Measurements from ENCODE around the gene LMF1.

The LMF1 gene

DNA sequence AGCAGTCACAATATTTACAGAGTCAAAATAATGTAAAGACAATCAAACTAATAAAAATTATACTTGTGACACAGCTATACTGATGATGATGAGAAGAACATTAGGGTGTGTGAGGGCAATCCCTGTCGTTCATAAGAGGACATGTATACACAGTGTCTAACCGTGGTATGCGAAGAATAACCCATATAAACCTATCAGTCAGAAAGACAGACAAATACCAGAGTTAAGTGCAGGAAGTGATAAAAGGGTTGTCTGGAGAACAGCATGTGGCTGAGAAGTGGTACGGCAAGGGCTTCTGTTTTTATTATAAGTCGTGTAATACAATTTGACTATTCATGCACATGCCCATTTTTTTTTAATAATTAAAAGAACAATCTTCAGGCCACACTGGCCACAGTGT, 46.7 kb downstream of the LMF1 start:
- no peak for DNase-seq

GRCh38 chr16:923184-923583, 47.6 kb downstream of the LMF1 start:
- no peak for DNase-seq

- DNase-seq, result no peak
These were observed 48.7 kb downstream of the LMF1 start for GRCh38 chr16:922051-922450.

- no peak for DNase-seq
These were observed 49.4 kb downstream of the LMF1 start for GRCh38 chr16:921321-921905.

DNA sequence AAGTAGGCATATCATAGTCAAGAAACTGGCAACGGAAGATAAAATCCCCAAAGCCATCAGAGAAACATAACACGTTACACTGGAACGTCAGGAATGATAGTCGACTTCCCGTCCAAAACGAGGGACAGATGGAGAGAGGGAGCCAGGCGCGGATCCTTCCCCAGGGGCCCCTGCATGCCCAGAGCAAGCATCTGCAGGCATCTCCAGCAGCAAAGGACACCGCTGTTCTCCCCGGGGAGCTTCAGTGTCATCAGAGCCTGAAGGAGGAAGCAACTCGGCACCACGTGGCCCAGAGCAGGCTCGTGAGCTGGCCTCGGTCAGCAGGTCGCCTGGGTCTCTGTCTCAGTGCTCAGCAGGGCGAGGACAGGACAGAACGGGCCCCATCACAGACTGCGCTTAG, 50.1 kb downstream of the LMF1 start:
- no peak for DNase-seq

DNA sequence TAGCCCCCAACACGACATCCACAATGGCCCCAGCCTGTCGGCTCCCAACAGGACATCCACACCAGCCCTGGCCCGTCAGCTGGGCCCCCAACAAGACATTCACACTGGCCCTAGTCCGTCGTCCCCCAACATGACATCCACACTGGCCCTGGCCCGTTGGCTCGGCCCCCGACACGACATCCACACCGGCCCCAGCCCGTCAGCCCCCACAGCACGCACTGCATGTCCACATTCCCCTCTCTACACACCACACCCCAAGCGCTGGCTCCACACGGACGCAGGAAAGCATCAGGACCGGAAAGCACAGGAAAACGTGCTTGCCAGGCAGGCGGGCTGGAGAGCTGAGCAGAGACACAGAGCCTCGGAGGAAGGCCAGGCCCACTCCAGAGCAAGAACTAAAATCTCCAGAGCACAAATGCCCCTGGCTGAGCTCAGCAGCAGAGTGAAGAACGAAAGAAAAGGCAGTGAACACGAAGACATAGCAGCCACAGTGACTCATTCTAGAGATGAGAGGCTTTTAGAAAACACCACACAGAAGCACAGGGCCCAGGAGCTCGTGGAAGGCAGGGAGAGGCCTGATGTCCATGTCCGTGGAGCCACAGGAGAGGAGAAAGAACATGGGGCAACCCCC, 50.6 kb downstream of the LMF1 start:
- DNase-seq, result no peak

- DNase-seq, result no peak
These were observed 51.1 kb downstream of the LMF1 start for GRCh38 chr16:919658-920050.

DNA sequence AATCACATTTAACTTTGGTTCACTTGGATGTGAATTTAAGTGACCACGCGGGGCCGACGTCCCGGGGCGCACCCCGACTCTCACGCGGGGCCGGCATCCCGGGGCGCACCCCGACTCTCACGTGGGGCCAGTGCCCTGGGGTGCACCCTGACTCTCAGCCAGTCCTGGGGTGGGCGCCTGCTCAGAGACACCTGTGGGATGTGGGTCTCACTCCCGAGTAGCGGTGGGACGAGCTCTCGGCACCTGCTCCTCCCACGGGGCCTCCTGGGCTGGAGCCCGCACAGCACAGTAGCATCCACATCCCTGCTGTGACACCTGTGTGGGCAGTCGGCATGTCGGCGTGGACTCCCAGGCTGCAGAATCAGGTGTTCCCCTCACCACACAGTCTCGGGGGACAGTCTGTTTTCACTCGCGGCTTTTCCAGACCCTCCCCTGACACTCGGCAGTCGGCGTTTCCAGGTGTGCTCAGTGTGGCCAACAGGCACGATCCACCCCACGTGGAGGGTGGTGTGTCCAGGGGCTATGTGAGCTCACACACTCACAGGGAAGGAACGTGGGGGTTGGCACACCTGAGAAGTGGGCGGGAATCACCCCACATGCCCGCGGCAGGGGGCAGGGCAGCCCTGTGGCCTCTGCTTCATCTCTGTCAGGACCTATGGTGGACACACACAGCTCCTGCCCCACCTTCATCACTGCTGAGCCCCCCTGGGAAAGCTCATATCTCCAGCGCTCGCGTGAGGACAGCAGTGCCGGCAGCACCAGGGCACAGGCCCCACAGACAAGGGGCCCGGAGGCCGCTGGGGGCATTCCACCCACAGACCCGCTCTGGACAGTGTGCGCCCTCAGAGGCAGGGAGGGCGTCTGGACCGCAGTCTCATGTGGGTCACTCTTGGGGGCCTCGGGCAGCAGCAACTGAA, 51.8 kb downstream of the LMF1 start:
- no peak for DNase-seq

- no peak for DNase-seq
These were observed 52.7 kb downstream of the LMF1 start for GRCh38 chr16:918068-918467.

GRCh38 chr16:917591-918061, 53.2 kb downstream of the LMF1 start:
- no peak for DNase-seq

DNA sequence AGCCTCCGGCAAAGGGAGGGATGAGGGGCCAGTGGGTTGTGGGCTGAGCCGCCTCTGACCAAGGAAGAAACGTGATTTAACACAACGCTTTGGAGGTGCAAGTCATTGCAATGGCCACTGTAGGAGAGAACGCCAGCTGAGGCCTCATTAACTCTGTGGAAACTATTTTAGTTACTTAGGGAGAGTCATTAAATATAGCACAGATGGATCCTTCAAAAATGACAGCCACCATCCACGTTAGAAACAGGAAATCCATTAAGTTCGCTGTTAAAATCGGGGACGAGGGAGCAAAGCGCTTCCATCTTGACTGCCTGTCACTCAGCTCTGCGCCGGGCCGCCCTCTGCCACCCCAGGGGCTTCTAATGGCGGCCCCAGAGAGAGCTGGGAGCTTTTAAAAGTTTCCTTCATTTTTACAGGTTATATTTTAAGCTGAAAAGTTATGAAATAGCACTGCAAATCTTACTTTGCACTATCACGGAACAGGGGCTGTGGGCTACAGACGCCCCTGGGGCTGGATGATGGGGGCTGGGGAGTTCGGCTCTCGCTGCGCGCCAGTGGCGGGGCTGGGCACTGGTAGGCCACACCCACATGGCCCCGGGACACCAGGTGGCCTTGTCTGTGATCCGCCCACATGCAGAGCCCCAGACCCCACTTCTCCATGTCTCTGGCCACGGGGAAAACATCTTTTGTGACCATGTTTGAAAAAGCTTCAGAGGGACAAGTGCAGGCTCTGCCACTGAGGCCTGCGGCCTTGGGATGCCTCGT, 54.6 kb downstream of the LMF1 start:
- DNase-seq, result no peak

DNA sequence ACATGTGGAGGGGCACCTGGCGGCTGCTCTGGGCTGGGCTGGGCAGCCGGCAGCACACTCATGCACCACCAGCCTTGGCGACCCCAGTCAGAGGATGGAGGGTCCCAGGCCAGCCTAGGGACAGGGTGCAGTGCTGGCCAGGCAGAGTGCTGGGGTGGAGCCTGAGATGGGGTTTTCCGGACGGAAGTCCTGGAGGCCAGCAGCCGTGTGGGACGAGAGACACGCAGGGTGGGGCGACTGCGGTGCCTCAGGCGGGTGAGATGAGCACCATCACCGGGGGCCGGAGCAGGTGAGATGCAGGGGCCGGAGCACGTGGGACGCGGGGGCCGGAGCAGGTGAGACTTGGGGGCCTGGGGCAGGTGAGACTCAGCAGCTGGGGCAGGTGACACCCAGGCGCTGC, 55.2 kb downstream of the LMF1 start:
- no peak for DNase-seq

DNA sequence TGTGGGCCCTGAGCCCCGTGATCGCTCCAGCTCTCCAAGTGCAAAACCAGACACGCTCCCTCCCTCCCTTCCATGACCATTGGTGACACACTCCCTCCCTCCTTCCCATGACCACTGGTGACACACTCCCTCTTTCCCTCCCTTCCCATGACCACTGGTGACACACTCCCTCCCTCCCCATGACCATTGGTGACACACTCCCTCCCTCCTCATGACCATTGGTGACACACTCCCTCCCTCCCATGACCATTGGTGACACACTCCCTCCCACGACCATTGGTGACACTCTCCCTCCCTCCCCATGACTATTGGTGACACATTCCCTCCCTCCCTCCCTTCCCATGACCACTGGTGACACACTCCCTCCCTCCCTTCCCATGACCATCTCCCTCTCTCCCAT, 56.3 kb downstream of the LMF1 start:
- no peak for DNase-seq

GRCh38 chr16:913817-914439, 56.9 kb downstream of the LMF1 start:
- no peak for DNase-seq

DNA sequence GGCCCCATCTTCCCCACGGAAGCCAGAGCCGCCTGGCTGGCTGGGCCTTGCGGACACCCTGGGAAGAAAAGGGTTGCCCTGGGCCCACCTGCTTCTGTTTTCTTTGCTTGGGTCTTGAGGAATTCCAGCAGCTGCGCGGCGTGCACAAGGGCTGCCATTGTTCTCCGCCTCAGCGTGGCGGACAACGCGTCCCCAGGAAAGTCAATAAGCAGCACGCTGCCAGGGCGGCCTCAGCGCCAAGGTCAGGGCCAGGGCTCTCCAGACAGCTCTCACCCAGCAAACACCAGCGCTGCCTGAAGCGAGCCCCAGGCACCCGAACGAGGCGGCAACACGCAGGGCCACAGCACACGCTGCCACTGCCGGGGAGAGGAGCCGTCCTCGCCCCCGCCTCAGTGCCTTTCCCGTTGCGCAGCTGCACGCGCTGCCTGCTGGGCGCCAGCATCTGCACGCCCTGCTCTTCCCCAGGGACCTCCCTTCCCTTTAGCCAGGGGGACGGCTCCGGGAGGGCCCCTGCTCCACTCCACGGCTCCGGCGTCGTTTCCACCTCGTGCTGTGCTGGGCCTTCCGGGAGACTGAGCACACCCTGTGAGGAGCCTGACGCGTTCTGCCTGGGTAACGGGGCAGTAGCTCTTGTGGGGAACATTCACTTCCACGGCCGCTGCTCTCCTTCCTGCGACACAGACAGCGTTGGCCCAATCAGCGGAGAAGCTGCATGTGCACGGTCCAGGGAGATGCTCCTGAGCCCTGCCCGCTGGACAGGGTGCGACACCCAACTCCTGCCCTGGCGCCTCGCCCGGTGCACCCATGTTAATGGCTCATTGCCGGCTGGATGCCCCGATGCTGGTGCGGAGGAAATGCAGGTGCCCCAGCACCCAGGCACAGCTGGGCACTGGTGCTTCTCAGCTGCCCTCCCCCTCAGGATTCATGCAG, 57.8 kb downstream of the LMF1 start:
- no peak for DNase-seq

DNA sequence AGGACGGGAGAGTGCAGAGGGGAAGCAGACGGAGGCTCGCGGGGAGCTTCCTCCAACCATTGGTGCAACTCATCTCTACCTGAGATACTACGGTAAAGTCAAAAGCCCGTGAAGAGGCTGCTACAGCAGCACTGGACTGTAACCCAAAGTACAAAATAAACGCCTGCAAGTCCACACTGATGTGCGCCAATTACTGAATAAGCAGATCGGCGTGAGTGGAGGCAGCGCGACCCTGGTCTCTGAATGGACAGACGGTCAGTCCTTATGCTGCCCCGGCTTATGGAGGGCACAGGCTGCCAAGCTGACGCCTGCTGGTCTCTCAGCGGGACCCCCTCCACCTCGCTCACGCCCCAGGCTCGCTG, 58.5 kb downstream of the LMF1 start:
- no peak for DNase-seq

DNA sequence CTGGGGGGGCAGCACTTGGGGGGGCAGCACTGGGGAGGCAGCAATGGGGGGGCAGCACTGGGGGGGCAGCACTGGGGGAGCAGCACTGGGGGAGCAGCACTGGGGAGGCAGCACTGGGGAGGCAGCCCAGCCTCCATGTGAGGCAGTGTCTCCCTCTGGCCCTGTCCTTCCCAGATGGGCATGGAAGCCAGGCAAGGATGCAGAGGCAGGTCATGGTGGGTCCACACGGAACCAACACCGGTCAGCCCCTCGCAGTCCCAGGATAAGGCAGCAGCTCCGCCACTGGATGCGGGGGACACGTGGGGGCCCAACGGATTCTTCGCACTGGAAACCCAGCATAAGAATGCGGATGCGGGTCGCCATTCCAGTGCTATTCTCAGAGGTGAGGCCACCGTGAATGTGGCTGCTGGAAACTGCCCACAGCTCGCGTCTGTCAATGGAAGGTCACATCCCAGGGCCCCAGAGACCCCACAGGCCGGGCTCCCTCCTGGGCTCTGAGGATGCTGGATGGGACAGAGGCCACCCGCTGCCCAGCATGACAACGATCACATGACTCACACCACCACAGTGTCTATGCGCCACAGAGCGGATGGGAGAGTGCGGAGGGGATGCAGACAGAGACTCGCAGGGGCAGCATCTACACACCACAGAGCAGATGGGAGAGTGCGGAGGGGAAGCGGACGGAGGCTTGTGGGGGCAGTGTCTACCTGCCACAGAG, 59.0 kb downstream of the LMF1 start:
- no peak for DNase-seq

DNA sequence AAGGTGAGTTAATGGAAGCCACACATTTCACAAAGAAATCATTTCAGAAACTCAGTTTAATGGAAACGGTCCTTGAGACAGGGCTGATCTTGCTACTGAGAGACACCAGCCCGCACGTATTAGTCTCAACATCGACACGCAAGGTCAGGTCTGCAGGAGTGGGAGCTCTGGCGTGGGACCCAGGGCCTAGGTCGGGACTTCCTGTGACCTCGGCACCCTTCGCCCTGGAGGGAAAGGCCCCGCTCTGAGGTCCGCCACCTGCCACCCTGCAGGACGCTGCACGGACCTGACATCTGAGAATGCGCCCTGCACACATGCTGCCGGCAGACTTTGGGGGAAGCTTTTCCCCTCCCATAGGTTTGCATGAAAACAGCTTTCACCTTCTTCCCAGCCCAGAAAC, 59.7 kb downstream of the LMF1 start:
- DNase-seq, result no peak

GRCh38 chr16:910181-910580, 60.6 kb downstream of the LMF1 start:
- DNase-seq, result no peak

GRCh38 chr16:909281-910000, 61.3 kb downstream of the LMF1 start:
- no peak for DNase-seq

Data from CD4-positive, alpha-beta T cell treated with Interleukin-10 for 1 hour (primary cell).